Right lobe of liver (tissue), 4 donors: ENCODE measurements around the gene DNAJC15.
"Not testable (repeated sequence)": the region's sequence is repeated elsewhere in the genome, so short reads cannot be mapped to it uniquely, and the experiment has no call there.

ENCODE experiments used
- CTCF ChIP-seq, 4 donors: fragments of 200-600 bp in 3 of 4; fragments of 450-650 bp in 1 of 4; IDR thresholded peaks; one replicate each; pipeline versions ENCODE4 v1.5.1 to v1.8.0; 2016 to 2022; ENCODE audit warnings: antibody characterized with exemption in 4 of 4, mild to moderate bottlenecking in 2 of 4
- POLR2A ChIP-seq: fragments of 450-650 bp; IDR thresholded peaks from one replicate; pipeline ENCODE4 v1.6.1; 2017; ENCODE audit warnings: antibody characterized with exemption, mild to moderate bottlenecking
- donor health status: DM: no; HTN: no; CAD: no.
- donor health status: DM: no; HTN: no; CAD: no.
- donor health status: DM: no; HTN: yes; CAD: no.

DNA sequence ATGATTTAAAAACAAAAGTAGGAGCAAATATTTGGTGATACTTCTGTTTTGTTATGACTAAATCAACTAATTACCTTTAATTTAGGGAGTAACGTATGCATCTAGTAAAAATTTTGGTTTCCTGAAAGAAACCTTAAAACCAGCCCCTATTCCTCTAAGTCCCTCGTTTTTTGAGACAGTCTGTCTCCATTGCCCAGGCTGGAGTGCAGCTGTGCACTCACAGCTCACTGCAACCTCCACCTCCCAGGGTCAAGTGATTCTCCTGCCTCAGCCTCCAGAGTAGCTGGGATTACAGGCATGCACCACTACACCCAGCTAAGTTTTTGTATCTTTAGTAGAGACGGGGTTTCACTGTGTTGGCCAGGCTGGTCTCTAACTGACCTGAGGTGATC, 52.1 kb downstream of the DNAJC15 start:
- TF ChIP-seq CTCF (IDR thresholded peaks at IDR 0.05); POLR2A: not testable (repeated sequence)
